Ovary (tissue), 3 donors: ENCODE data around the gene TAP1.

Experiments
- CTCF ChIP-seq, 3 donors: fragments of 450-650 bp in 2 of 3; fragments of 200-600 bp in 1 of 3; IDR thresholded peaks; one replicate each; pipeline versions ENCODE4 v1.5.1 to v1.8.0; 2016 to 2022; ENCODE audit warnings: antibody characterized with exemption in 3 of 3, mild to moderate bottlenecking in 1 of 3
- POLR2A ChIP-seq: fragments of 450-650 bp; IDR thresholded peaks from one replicate; pipeline ENCODE4 v1.6.1; 2017; ENCODE audit warnings: antibody characterized with exemption, mild to moderate bottlenecking, moderate library complexity
- donor health status: DM: no; HTN: no; CAD: no.

GRCh38 chr6:32862725-32863124, 9.2 kb upstream of the TAP1 start:
- TF ChIP-seq POLR2A (no peak), CTCF (IDR thresholded peaks at IDR 0.05) (no peak)
